Colon (tissue), 2 donors: ENCODE measurements around the gene APOBEC3F.
"Not testable (repeated sequence)": the region's sequence is repeated elsewhere in the genome, so short reads cannot be mapped to it uniquely, and the experiment has no call there.

Experiments used
- FAIRE-seq: peaks from 2 replicates; lab custom pipeline; 2012; peaks lifted over from hg19 to GRCh38; lab: Jason Lieb, UNC
- donor health status: control.
- donor health status: control.

The APOBEC3F gene

GRCh38 chr22:39040538-39041296 is at the start of gene APOBEC3F:
APOBEC3F (plus strand) TSS chr22:39040864; CDS start chr22:39040961, 97 bp downstream.
- FAIRE-seq = peak; percentile 60

GRCh38 chr22:38992871-38993371 is 47.7 kb upstream of the APOBEC3F start:
- FAIRE-seq = not testable (repeated sequence)

GRCh38 chr22:38996105-38996504 is 44.6 kb upstream of the APOBEC3F start:
- FAIRE-seq = no peak

GRCh38 chr22:38997518-38997917 is 43.1 kb upstream of the APOBEC3F start:
- FAIRE-seq = no peak

- FAIRE-seq = no peak
Measured at GRCh38 chr22:39003165-39003638, 37.5 kb upstream of the APOBEC3F start.

- FAIRE-seq = no peak
Measured at GRCh38 chr22:39007177-39007576, 33.5 kb upstream of the APOBEC3F start.

GRCh38 chr22:39008271-39008850 is 32.3 kb upstream of the APOBEC3F start:
- FAIRE-seq = not testable (repeated sequence)

- FAIRE-seq = no peak
Measured at GRCh38 chr22:39010946-39011345, 29.7 kb upstream of the APOBEC3F start.

- FAIRE-seq = no peak
Measured at GRCh38 chr22:39012533-39013511, 27.8 kb upstream of the APOBEC3F start.

GRCh38 chr22:39013561-39013941 is 27.1 kb upstream of the APOBEC3F start:
- FAIRE-seq = not testable (repeated sequence)

GRCh38 chr22:39013942-39014722 is 26.5 kb upstream of the APOBEC3F start, which contains the start of gene APOBEC3C:
APOBEC3C (plus strand) TSS chr22:39014257; CDS start chr22:39014363, 106 bp downstream.
- no peak for FAIRE-seq

GRCh38 chr22:39014723-39015121 is 25.9 kb upstream of the APOBEC3F start:
- not testable (repeated sequence) for FAIRE-seq

- no peak for FAIRE-seq
Measured at GRCh38 chr22:39016592-39016991, 24.1 kb upstream of the APOBEC3F start.

- FAIRE-seq = no peak
Measured at GRCh38 chr22:39017596-39018365, 22.9 kb upstream of the APOBEC3F start.

GRCh38 chr22:39020021-39020651 is 20.5 kb upstream of the APOBEC3F start:
- not testable (repeated sequence) for FAIRE-seq

GRCh38 chr22:39021552-39022250 is 19.0 kb upstream of the APOBEC3F start:
- FAIRE-seq = no peak

- no peak for FAIRE-seq
Measured at GRCh38 chr22:39024519-39025308, 15.9 kb upstream of the APOBEC3F start.

- FAIRE-seq = no peak
Measured at GRCh38 chr22:39026509-39027150, 14.0 kb upstream of the APOBEC3F start.
